DOHH2 (cell line): Measurements from ENCODE around the gene ERVK3-1.

Experiments used
- CTCF ChIP-seq: fragments of 200-600 bp; sonication (generic); IDR thresholded peaks from one replicate; pipeline ENCODE4 v1.5.1; 2014; ENCODE audit warnings: antibody characterized with exemption, mild to moderate bottlenecking, low read depth, low read length; ENCODE audit not compliant: poor library complexity, severe bottlenecking
- EZH2phosphoT487 ChIP-seq: fragments of 200-600 bp; sonication (generic); IDR thresholded peaks from 2 replicates; pipeline ENCODE4 v1.6.1; 2017; ENCODE audit warnings: borderline replicate concordance, mild to moderate bottlenecking, antibody characterized with exemption, low read length, moderate library complexity, mixed read lengths

GRCh38 chr19:58304748-58305064 lies 471 bp upstream of the ERVK3-1 start:
- TF ChIP-seq CTCF = no peak
- no peak for TF ChIP-seq EZH2phosphoT487
